GM19467 (cell line): ENCODE data around the gene CSNK1G3.

Experiments
- ATAC-seq: cut with Tn5 transposase; IDR thresholded peaks from one replicate; pipeline ENCODE4 v1.9.1; 2021; ENCODE audit warnings: mild to moderate bottlenecking, moderate library complexity; ENCODE audit not compliant: unreplicated experiment

CSNK1G3 gene

DNA sequence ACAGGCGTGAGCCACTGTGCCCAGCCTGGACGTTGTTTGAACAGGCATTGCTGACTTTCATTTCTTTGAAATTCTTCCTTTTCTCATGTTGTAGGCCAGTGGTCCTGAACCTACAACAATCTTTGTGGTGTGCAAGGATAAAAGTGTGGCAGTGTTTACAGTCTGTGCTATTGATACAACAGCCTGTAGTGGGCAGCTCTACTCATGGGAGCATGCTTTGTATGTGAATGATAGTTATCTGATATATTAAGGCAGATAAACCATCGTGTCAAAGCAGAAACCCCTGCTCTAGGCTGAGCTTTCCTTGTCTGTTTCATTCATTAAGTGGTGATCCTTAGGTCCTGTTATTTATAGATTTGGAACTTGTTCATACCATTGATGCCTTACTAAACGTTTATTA is 42.6 kb downstream of the CSNK1G3 start:
- no peak for ATAC-seq

DNA sequence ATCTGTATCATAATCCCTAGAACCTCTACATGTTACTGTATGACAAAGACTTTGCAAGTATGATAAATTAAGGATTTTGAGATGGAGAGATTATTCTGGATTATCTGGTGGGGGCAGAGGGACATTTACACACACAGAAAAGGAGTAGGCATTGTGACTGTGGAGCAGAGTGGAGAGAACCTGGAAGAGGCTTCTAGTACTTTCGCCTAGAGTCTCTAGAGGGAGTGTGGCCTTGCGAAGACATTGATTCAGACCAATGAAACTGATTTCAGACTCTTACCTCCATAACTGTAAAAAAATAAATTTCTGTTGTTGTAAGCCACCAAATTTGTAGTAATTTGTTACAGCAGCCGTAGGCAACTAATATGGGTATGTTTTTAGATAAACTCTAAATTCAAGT is 45.9 kb downstream of the CSNK1G3 start:
- ATAC-seq: no peak

DNA sequence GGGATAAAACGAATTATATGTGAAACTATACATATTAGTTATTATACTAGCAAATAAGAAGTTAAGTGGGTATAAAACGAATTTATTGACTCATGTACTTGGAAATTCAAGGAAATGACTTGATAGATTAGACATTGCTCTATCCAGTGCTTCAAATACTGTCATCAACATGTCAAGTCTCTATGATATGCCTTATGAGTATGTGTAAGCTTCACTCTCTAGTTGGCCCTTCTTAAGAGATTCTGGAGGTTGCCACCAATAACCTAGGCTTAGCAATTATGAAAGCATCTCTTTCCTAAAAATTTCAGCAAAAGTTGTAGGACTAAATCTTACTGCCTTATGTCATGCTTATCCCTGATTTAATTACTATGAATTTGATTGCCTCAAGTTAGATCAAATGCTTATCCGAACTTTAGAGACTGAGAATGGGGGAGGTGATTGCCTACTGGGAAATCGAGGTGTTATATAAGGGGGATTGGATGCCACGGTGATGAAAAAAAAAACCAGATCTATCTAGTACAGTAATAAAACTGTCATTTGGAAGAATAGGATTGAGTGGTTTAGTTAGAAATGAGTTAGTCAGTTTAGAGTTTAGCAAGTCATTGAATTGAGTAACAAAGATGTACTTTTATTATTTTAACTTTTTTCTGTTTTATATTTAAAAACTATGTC is 46.9 kb downstream of the CSNK1G3 start:
- no peak for ATAC-seq

- ATAC-seq: no peak
These were observed 47.4 kb downstream of the CSNK1G3 start for GRCh38 chr5:123559434-123559775.

- ATAC-seq: no peak
These were observed 49.3 kb downstream of the CSNK1G3 start for GRCh38 chr5:123561230-123561629.

DNA sequence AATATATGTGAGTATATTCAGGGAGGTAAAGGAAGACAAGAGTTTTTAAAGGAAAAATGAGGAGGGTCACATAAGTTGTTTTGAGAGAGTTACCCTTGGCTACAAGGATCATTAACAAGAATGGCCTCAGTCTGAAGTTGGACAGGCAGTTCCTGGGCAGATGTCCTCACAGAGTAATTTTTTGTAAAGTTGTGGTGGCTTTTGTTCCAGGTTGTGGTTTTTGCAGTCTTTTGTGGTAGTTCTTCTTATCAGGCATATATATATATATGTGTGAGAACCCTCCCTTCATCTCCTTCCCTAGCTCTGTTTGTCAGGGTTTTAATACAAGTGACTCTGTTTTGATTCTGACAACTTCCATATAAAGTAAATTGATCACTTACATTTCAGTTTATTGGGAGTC is 60.0 kb downstream of the CSNK1G3 start:
- no peak for ATAC-seq

- ATAC-seq: no peak
These were observed 66.4 kb downstream of the CSNK1G3 start for GRCh38 chr5:123578390-123578789.

GRCh38 chr5:123579410-123579809 is 67.4 kb downstream of the CSNK1G3 start:
- ATAC-seq: no peak

DNA sequence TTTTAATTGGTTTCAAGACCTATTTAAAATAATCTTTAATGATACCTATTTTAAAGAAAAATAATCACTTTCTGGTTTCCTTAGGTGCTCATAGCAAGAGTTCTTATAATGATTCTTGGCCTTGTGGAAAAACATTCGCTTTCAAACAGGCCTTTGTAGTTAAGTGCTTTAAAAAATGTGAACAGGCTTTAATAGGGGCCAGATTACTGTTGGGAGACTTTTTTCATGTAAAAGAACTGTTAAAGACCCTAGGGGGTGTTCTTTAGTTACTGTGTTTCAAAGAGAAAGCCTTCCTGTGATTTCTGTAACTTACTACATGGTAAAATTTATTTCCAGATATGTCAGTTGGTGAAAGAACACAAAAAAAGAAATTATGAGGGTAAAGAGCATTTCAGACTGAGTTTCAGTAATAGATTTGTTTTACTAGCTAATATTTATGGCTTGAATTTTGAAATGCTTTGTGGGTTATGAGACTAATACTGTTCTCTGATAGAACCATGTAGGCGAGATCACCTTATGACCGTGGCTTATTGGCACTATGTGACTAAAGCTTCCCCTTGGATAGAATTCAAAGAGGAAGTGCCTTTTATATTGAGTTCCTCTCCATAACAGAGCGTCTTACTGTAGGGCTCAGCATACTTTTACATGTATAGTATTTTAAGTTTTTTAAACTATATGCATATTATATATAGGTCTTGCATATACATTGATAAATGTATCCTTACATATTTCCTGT is 70.7 kb downstream of the CSNK1G3 start:
- ATAC-seq: no peak

DNA sequence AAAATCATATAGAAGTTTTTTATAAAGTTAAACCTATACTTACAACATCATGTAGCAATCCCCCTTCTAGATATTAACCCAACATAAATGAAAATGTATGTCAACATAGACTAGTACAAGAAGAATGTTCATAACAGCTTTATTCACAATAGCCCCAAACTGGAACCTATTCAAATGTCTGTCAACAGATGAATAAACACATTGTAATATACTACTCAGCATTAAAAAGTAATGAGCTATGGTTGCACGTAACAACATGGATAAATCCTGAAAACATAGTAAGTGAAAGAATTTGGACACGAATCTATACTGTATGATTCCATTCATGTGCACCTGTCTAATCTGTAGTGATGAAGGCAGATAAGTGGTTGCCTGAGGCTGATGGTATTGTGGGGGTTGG is 73.9 kb downstream of the CSNK1G3 start:
- no peak for ATAC-seq

DNA sequence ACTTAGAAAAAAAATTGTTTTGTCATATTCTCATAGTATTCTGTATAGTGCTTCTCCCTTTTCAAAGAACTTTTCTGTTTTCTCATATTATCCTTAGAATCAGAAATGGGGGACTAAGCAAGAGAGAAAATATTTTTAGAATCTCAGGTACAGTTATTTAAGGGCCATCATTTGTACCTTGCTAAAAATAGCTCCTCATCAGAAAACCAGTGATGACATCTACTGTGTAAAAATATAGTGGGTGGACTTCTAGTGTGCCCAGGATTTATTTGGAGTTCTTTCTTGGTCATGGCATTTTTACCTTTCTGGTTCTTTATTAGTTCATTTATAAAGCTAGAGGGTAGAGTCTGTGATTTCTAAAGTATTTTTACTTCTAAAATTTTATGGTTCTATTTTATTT is 82.5 kb downstream of the CSNK1G3 start:
- ATAC-seq: no peak

DNA sequence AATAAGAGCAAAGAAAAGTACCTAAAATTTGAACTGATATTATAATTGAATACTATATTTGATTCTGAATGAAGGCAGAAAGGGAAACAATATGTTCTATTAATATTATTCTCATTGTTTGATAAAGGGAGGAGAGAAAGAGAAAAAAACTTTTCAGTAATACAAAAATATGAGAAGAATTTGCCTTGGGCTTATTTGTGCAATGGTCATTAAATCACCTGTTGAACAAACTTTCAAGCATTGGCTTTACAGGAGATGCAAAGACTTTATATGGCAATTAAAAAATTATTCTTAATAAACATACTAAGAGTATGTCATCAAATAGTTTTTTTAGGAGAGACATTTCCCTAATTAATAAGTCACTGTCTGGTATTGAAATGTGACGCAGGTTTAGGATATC is 85.0 kb downstream of the CSNK1G3 start:
- ATAC-seq: no peak

DNA sequence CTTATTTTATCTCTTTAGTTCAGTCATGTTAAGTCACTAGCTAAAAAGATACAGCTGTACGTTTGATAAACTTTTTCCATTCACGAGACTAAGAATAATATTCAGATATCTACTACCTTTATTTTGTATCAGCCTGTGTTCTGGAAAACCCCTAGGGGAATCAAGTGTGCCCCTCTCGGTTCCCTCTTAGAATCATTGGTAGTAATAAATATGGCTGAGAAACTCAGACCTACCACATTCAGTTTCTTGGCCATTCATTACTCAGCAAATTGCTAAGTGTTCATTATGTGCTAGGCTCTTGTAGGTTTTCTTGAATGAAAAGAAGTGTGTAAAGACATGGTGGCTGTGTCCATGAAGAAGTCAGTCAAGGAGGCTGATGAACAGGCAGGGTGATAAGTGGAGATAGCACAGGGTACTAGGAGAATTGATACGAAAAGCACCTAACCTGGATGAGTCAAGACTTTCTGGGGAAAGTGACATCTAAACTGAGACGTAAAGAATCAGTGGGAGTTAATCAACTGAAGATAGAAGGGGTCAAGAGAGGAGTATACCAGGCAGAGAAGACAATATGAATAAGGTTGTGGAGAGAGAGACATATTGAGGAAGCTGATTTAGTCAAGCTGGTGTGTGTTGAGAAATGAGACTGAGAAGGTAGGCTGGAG is 86.2 kb downstream of the CSNK1G3 start:
- no peak for ATAC-seq

- ATAC-seq: no peak
These were observed 87.2 kb downstream of the CSNK1G3 start for GRCh38 chr5:123599171-123599570.

- no peak for ATAC-seq
These were observed 89.6 kb downstream of the CSNK1G3 start for GRCh38 chr5:123601610-123602009.

- ATAC-seq: no peak
These were observed 93.8 kb downstream of the CSNK1G3 start for GRCh38 chr5:123605822-123606221.

DNA sequence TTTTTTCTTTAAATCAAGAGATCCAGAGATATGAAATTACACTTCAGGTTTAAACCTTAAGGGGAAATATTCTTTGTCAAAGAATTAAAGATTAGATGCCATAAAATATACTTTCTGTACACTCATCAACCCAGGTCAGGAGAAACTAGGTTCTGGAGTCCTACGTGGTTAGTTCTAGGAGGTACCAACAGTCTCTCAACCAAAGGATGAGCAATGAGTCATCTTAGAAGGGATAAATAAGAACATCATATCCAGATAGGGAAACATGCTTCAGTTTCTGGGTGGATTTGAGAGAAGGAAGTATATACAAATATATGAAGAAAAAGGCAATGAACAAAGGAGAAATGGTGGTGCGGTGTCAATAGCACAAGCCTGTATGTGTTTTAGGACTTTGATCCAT is 98.2 kb downstream of the CSNK1G3 start:
- ATAC-seq: no peak

GRCh38 chr5:123610665-123611405 is 98.9 kb downstream of the CSNK1G3 start:
- peak; percentile 64 for ATAC-seq

- ATAC-seq: peak; percentile 15
These were observed 99.4 kb downstream of the CSNK1G3 start for GRCh38 chr5:123611406-123611709.

GRCh38 chr5:123617561-123617960 is 105.6 kb downstream of the CSNK1G3 start:
- no peak for ATAC-seq

DNA sequence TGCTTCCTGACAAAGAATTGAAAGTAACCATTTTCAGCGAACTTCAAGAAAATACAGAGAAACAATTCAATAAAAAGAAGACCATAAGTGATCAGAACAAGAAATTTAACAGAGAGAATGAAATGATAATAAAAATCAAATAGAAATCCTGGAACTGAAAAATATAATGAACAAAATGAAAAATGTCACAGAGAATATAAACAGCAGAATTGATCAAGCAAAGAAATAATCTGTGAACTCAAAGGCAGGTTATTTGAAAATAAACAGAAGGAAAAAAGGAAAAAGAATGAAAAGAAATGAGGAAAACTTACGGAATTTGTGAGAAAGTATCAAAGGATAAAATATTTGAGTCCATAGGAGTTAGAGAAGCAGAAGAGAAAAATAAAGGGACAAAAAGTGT is 114.1 kb downstream of the CSNK1G3 start:
- no peak for ATAC-seq
